AG20443 (cell line): Measurements from ENCODE around the gene BIRC3.

Source experiments
- DNase-seq: peaks from one replicate; pipeline ENCODE4 v3.0.0; 2012; ENCODE audit warnings: low spot score, mixed read lengths

Gene BIRC3

DNA sequence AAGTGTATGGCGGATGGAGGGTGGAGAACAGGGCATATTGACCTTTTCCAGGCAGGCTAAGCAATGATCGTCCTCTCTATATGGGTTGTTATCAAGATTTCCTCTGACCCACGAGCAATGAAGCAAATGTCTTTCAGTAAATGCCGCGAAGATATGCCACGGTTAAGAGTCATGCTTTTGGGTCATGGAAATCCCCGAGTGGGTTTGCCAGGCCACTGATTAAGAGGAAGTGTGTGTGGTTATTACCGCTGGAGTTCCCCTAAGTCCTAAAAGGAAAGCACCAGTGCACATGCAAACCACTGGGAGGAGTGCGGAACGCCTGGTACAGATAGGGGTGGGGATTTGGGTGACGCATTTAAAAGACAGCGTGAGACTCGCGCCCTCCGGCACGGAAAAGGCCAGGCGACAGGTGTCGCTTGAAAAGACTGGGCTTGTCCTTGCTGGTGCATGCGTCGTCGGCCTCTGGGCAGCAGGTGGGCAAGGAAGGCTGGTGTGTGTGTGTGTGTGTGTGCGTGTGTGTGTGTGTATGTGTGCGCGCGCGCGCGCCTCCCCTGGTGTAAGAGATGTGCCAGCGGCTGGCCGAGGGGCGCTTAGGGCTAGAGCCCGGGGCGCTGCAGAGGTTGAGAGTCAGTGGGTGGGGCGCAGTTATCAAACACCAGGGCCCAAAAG is at the start of gene BIRC3:
Gene BIRC3, plus strand, starts transcription at position 386 of the 669 bp plus-strand sequence. CDS start 7,026 bp downstream, outside the sequence.
- DNase-seq: peak; percentile 86

- peak; percentile 66 for DNase-seq
Observed at GRCh38 chr11:102267609-102268008, 49.7 kb upstream of the BIRC3 start.

- DNase-seq: peak; percentile 84
Observed at GRCh38 chr11:102268083-102268984, 49.0 kb upstream of the BIRC3 start.

DNA sequence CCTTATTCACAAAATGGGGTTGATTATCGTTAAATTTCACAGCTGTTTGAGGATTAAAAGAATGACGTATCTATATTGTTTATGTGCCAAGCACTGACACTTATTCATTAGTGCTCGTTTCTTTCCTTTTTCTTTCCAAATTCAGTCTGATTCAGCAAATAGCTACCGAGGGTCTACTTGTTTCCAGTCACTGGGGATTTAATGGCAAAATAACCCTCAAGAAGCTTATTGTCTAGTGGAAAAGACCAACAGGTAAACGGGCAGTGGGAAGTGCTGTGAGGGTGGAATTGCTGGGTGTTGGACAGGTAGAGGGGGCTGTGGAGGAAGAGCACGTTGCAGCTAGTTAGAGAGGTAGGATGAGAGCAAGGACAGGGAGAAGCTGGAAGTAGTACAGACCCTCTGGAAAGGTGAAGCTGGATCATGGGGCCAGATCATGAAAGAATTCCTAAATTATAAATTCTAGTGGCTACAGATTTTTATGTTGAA is 48.3 kb upstream of the BIRC3 start:
- DNase-seq: no peak

DNA sequence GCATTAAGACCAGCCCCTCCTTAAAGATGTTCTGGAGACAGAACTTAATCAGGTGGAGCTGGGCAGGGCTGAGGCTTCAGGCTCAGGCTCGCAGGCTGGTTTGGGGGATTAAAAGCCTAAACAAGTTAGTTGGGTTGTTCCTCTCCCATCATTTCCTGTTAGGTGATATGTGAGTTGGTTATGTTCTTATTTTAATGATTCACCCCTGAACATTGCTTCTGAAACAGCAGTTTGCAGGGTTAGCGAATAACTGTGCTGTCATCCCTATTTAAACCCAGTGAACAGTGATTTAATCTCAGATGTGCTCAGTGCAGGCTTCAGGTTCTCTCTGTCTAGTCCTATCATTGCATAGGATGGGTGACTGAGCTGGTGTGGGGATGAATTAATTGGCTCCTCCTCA is 47.4 kb upstream of the BIRC3 start:
- DNase-seq: no peak

DNA sequence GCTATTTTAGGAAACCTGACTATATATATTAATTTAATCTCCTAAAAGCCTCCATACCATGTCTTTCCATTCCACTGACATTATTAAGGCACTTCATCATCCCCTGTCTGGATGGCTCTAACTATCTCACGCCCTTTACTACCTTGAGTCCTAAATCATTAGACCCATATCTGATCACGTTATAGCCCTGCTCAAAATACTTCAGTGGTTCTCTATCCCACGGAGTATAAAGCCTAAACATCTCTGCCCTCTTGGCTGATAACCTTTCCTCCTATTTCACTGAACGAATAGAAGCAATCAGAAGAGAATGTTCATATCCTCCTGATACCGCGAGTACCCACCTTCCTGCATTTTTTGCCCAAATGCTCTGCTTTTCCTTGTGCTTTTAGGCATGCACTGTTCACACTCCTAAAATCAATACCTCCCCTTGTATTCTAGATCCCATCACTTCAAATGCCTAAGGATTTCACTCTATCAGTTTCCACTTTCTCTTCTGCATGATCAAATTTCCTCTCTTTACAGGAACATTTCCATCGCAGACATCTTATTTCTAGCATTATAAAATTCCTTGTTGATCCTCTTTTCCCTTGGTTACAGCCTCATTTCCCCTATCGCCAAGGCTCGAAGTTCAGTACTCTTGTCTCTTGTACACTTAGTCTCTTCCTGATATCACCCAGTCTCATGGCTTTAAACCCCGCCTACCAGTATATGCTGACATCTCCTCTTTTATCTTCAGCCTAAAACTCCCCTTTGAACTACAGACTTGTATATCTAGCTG is 45.0 kb upstream of the BIRC3 start:
- no peak for DNase-seq

GRCh38 chr11:102274628-102275027 is 42.7 kb upstream of the BIRC3 start:
- no peak for DNase-seq

GRCh38 chr11:102276362-102276761 is 40.9 kb upstream of the BIRC3 start:
- DNase-seq: no peak

DNA sequence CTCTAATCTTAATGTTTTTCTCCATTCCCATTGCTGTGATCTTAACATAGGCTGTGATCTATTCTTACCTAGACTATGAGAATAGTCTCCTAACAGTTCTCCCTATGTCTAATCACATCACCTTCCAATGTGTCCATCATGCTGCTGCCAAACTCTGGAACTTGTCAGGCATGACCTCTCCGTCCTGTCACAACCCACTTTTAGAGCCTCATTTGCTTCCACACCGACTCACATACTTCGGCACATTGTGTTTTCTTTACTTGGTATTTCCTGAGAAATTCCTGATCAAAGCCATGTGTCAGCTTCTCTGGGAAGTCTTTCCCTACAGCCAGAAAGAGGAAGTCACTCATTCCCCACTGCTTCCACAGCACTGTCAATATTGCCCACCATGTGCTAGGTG is 40.5 kb upstream of the BIRC3 start:
- DNase-seq: no peak

DNA sequence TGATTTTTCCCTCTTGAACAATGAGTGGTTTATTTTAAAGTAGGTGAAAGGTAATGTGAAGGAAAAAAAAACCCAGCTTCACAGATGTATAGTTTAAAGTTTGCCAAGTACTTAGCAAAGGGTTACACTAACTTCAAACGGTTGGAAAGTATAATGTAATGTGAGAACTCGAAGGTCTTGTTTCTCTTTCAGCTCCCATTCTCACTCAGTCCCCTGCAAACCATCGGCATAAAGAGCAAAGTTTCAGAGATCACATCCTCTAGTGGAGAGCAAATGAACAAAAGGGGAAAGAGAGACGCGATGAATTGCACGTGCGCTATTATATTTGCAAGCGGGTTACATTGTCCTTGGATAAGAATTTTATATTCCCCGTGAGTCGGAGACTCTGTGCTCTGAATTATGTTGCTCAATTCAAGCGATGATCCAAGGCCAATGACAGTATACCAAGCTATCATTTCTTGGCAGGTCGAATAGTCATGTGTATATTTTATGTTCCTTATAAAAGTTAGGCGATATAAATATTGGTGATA is 37.6 kb upstream of the BIRC3 start:
- peak; percentile 48 for DNase-seq

DNA sequence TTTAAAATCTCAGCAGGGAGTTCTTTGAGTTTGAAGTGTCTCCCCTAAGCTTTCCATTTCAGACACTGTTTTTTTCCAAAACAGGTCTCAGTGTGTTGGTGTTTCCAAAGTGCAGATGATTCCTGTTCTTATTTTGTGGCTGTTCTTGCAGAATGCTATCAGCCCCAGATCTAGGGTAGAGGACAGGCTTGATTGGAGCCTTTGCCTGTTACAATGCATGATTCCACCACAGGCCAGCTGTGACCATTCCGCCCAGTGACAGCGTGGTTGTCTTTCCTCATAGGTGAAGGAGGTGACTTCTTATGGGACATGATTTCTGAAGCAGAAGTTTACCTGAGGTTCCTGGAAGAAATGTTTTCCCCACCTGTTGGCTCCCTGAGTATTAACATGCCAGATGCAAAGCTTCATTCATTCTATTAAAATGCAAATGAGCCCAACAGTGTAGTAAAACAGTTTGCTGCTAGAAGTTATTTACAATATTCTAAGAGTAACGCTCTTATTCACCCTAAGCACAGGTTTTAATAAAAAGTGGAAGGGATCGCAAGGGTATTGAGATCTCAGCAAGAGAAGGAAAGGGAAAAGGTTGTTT is 36.9 kb upstream of the BIRC3 start:
- no peak for DNase-seq

GRCh38 chr11:102283116-102283485 is 34.2 kb upstream of the BIRC3 start:
- DNase-seq: peak; percentile 42

GRCh38 chr11:102284008-102284407 is 33.3 kb upstream of the BIRC3 start:
- no peak for DNase-seq

- DNase-seq: no peak
Observed at GRCh38 chr11:102286292-102286691, 31.0 kb upstream of the BIRC3 start.

GRCh38 chr11:102287964-102288724 is 29.1 kb upstream of the BIRC3 start:
- DNase-seq: peak; percentile 80

DNA sequence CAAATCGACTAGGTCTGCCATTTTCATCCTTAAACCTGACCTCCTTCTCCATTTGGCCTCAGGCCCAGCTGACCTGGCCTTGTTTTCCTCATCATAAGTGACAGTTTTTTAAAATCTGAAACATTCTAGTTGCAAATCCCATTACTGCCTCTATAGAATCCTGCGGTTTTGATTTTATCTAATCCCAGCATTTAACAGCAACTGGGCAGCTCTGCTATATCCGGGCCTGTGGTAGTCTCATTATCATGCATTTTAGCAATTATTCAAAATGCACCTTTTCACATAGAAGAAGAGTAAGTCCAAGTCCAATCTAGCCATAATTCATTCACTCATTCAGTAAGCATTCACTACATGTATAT is 28.6 kb upstream of the BIRC3 start:
- DNase-seq: no peak

- DNase-seq: peak; percentile 54
Observed at GRCh38 chr11:102289592-102289991, 27.7 kb upstream of the BIRC3 start.

DNA sequence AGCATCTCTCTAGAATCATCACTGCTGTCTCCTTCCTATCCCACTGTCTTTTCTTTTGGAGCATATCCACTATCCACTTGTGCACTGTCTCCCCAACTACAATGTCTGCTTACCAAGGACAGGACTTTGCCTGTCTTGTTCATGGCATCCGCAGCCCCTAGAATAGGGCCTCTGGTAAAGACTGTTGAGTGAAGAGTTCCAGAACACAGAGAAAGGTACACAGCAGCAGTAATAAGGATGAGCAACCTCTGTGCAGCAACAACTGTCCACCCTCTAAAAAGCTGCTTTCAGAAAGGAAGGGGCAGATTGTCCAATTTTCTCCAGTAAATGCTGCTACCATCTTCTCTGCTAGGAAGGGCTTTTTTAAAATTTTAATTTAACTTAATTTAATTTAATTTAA is 25.5 kb upstream of the BIRC3 start:
- no peak for DNase-seq

GRCh38 chr11:102292933-102293332 is 24.4 kb upstream of the BIRC3 start:
- no peak for DNase-seq

GRCh38 chr11:102293873-102294601 is 23.2 kb upstream of the BIRC3 start:
- DNase-seq: peak; percentile 62
